ENCODE measurements around the gene GSE1.

DNA sequence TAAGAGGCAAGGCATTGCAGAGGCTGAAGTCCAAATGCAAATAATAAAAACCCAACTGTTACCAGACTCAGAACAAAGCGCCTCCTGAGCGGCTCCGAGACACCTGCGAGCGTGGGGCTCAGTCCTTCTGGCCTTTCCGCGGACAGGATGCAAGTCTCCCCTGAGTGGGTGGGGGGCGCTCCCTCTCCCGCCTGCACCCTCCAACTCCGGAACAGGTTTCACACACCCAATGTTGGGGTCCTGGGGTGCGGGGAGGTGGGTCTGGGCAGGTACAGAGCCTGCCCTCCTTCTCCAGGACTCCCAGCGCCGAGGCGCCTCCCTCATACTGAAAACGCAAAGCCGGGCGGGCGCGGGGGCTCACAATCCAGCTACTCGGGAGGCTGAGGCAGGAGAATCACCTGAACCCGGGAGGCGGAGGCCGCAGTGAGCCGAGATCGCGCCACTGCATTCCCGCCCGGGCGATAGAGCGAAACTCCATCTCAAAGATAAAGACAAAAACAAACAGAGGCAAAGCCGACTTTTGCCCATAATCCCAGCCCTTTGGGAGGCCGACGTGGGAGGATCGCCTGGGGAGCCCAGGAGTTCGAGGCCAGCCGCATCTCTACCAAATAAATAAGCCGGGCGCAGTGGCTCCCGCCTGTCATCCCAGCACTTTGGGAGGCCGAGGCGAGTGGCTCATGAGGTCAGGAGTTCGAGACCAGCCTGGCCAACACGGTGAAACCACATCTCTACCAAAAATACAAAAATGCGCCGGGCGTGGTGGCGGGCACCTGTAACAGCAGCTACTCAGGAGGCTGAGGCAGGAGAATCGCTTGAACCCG is 74.7 kb downstream of the GSE1 start:
- no peak for TF ChIP-seq CREB1 (CRISPR knock-in tag; IDR thresholded peaks at IDR 0.05; ENCODE audit: low read depth)
- TF ChIP-seq, protein P1, sequence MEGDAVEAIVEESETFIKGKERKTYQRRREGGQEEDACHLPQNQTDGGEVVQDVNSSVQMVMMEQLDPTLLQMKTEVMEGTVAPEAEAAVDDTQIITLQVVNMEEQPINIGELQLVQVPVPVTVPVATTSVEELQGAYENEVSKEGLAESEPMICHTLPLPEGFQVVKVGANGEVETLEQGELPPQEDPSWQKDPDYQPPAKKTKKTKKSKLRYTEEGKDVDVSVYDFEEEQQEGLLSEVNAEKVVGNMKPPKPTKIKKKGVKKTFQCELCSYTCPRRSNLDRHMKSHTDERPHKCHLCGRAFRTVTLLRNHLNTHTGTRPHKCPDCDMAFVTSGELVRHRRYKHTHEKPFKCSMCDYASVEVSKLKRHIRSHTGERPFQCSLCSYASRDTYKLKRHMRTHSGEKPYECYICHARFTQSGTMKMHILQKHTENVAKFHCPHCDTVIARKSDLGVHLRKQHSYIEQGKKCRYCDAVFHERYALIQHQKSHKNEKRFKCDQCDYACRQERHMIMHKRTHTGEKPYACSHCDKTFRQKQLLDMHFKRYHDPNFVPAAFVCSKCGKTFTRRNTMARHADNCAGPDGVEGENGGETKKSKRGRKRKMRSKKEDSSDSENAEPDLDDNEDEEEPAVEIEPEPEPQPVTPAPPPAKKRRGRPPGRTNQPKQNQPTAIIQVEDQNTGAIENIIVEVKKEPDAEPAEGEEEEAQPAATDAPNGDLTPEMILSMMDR (conservative IDR thresholded peaks at IDR 0.05; ENCODE audit: low read depth in 2 of 2), result peak; percentile 18 to 44; a peak in 2 of 4 replicates
- TF ChIP-seq, protein P2, sequence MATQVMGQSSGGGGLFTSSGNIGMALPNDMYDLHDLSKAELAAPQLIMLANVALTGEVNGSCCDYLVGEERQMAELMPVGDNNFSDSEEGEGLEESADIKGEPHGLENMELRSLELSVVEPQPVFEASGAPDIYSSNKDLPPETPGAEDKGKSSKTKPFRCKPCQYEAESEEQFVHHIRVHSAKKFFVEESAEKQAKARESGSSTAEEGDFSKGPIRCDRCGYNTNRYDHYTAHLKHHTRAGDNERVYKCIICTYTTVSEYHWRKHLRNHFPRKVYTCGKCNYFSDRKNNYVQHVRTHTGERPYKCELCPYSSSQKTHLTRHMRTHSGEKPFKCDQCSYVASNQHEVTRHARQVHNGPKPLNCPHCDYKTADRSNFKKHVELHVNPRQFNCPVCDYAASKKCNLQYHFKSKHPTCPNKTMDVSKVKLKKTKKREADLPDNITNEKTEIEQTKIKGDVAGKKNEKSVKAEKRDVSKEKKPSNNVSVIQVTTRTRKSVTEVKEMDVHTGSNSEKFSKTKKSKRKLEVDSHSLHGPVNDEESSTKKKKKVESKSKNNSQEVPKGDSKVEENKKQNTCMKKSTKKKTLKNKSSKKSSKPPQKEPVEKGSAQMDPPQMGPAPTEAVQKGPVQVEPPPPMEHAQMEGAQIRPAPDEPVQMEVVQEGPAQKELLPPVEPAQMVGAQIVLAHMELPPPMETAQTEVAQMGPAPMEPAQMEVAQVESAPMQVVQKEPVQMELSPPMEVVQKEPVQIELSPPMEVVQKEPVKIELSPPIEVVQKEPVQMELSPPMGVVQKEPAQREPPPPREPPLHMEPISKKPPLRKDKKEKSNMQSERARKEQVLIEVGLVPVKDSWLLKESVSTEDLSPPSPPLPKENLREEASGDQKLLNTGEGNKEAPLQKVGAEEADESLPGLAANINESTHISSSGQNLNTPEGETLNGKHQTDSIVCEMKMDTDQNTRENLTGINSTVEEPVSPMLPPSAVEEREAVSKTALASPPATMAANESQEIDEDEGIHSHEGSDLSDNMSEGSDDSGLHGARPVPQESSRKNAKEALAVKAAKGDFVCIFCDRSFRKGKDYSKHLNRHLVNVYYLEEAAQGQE (IDR thresholded peaks at IDR 0.05; ENCODE audit: unreplicated experiment), result no peak
- no peak for TF ChIP-seq POLR2AphosphoS5 (IDR thresholded peaks at IDR 0.05; ENCODE audit: low read depth)
- no peak for TF ChIP-seq EZH2 (IDR thresholded peaks at IDR 0.05; ENCODE audit: low read depth, unreplicated experiment)
- TF ChIP-seq, protein P3, sequence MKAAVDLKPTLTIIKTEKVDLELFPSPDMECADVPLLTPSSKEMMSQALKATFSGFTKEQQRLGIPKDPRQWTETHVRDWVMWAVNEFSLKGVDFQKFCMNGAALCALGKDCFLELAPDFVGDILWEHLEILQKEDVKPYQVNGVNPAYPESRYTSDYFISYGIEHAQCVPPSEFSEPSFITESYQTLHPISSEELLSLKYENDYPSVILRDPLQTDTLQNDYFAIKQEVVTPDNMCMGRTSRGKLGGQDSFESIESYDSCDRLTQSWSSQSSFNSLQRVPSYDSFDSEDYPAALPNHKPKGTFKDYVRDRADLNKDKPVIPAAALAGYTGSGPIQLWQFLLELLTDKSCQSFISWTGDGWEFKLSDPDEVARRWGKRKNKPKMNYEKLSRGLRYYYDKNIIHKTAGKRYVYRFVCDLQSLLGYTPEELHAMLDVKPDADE (IDR thresholded peaks at IDR 0.05), result no peak
- no peak for TF ChIP-seq JUNB (IDR thresholded peaks at IDR 0.05; ENCODE audit: unreplicated experiment)
- no peak for TF ChIP-seq EZH2phosphoT487 (IDR thresholded peaks at IDR 0.05; ENCODE audit: unreplicated experiment)
- no peak for TF ChIP-seq ZNF331 (CRISPR knock-in tag; IDR thresholded peaks at IDR 0.05; ENCODE audit: low read depth)
- TF ChIP-seq ZNF114 (CRISPR knock-in tag; IDR thresholded peaks at IDR 0.05), result no peak
- no peak for TF ChIP-seq NANOG (IDR thresholded peaks at IDR 0.05; ENCODE audit: borderline replicate concordance)
- TF ChIP-seq STAT1 (IDR thresholded peaks at IDR 0.05; ENCODE audit: unreplicated experiment), result no peak
- TF ChIP-seq, protein P4, sequence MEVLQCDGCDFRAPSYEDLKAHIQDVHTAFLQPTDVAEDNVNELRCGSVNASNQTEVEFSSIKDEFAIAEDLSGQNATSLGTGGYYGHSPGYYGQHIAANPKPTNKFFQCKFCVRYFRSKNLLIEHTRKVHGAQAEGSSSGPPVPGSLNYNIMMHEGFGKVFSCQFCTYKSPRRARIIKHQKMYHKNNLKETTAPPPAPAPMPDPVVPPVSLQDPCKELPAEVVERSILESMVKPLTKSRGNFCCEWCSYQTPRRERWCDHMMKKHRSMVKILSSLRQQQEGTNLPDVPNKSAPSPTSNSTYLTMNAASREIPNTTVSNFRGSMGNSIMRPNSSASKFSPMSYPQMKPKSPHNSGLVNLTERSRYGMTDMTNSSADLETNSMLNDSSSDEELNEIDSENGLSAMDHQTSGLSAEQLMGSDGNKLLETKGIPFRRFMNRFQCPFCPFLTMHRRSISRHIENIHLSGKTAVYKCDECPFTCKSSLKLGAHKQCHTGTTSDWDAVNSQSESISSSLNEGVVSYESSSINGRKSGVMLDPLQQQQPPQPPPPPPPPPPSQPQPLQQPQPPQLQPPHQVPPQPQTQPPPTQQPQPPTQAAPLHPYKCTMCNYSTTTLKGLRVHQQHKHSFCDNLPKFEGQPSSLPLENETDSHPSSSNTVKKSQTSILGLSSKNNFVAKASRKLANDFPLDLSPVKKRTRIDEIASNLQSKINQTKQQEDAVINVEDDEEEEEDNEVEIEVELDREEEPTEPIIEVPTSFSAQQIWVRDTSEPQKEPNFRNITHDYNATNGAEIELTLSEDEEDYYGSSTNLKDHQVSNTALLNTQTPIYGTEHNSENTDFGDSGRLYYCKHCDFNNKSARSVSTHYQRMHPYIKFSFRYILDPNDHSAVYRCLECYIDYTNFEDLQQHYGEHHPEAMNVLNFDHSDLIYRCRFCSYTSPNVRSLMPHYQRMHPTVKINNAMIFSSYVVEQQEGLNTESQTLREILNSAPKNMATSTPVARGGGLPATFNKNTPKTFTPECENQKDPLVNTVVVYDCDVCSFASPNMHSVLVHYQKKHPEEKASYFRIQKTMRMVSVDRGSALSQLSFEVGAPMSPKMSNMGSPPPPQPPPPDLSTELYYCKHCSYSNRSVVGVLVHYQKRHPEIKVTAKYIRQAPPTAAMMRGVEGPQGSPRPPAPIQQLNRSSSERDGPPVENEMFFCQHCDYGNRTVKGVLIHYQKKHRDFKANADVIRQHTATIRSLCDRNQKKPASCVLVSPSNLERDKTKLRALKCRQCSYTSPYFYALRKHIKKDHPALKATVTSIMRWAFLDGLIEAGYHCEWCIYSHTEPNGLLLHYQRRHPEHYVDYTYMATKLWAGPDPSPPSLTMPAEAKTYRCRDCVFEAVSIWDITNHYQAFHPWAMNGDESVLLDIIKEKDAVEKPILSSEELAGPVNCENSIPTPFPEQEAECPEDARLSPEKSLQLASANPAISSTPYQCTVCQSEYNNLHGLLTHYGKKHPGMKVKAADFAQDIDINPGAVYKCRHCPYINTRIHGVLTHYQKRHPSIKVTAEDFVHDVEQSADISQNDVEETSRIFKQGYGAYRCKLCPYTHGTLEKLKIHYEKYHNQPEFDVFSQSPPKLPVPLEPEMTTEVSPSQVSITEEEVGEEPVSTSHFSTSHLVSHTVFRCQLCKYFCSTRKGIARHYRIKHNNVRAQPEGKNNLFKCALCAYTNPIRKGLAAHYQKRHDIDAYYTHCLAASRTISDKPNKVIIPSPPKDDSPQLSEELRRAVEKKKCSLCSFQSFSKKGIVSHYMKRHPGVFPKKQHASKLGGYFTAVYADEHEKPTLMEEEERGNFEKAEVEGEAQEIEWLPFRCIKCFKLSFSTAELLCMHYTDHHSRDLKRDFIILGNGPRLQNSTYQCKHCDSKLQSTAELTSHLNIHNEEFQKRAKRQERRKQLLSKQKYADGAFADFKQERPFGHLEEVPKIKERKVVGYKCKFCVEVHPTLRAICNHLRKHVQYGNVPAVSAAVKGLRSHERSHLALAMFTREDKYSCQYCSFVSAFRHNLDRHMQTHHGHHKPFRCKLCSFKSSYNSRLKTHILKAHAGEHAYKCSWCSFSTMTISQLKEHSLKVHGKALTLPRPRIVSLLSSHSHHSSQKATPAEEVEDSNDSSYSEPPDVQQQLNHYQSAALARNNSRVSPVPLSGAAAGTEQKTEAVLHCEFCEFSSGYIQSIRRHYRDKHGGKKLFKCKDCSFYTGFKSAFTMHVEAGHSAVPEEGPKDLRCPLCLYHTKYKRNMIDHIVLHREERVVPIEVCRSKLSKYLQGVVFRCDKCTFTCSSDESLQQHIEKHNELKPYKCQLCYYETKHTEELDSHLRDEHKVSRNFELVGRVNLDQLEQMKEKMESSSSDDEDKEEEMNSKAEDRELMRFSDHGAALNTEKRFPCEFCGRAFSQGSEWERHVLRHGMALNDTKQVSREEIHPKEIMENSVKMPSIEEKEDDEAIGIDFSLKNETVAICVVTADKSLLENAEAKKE (CRISPR knock-in tag; IDR thresholded peaks at IDR 0.05), result no peak
